Peyer's patch (tissue), 4 donors: ENCODE data around the gene NLK. TPM values are rescaled to one million over a fixed set of nuclear protein-coding genes. Genes with fewer than 3 reads are reported as not detected.

Experiments used
- DNase-seq, 3 donors: peaks; one replicate each; pipeline ENCODE4 v3.0.0-alpha.2; 2017 to 2019
- H3K27ac ChIP-seq, 4 donors: fragments of 200-600 bp; sonication (generic); one replicate each; pipeline ENCODE4 v1.5.1; 2016 to 2019
- H3K27me3 ChIP-seq, 2 donors: fragments of 200-600 bp; sonication (generic); one replicate each; pipeline ENCODE4 v1.5.1; 2019
- H3K36me3 ChIP-seq, 3 donors: fragments of 200-600 bp; sonication (generic); one replicate each; pipeline ENCODE4 v1.5.1; 2016 to 2019
- H3K4me1 ChIP-seq, 4 donors: fragments of 200-600 bp; sonication (generic); one replicate each; pipeline ENCODE4 v1.5.1; 2016 to 2019
- H3K4me3 ChIP-seq, 4 donors: fragments of 200-600 bp; sonication (generic); 1 replicate in 3 of 4; 2 replicates in 1 of 4; pipeline ENCODE4 v1.5.1; 2016 to 2019; ENCODE audit warnings: mild to moderate bottlenecking in 1 of 4
- H3K9me3 ChIP-seq, 4 donors: fragments of 200-600 bp; sonication (generic); one replicate each; pipeline ENCODE4 v1.5.1; 2016 to 2019; ENCODE audit warnings: mild to moderate bottlenecking in 1 of 4
- CTCF ChIP-seq, 6 experiments: fragments of 450-650 bp in 4 of 6; fragments of 200-600 bp in 2 of 6; sonication (generic) in 1 of 6; IDR thresholded peaks; one replicate each; pipeline ENCODE4 v1.5.1; 2017 to 2019; ENCODE audit warnings: antibody characterized with exemption in 6 of 6, mild to moderate bottlenecking in 3 of 6, moderate library complexity in 1 of 6
- POLR2A ChIP-seq, 2 donors: fragments of 450-650 bp; IDR thresholded peaks; one replicate each; pipeline ENCODE4 v1.5.1; 2017; ENCODE audit warnings: antibody characterized with exemption in 2 of 2, mild to moderate bottlenecking in 2 of 2, moderate library complexity in 2 of 2
- total RNA-seq, 4 donors: library from RNA; depleted of rRNA; stranded (reverse); fragments of >200 nt; gene quantifications; one replicate each; pipeline ENCODE4 v1.1.0, GENCODE V29; 2016

The NLK gene
- total RNA-seq = 10 to 100 TPM; 20.5 to 45.4 (median 27.1) TPM

- no peak for TF ChIP-seq POLR2A (IDR thresholded peaks at IDR 0.05)
- TF ChIP-seq CTCF (IDR thresholded peaks at IDR 0.05) = no peak
- peaks cover 0 to 35% (median 9%) of the 10 kb centered on the region in 4 donors for H3K4me1 ChIP-seq
- H3K27ac ChIP-seq = peak within 1 kb of the TSS; percentile 86 to 94 (median 92)
Observed at GRCh38 chr17:28042657-28042720, at the start of gene NLK. Gene NLK (plus strand): TSS chr17:28042677. CDS start chr17:28042874, 197 bp downstream.

DNA sequence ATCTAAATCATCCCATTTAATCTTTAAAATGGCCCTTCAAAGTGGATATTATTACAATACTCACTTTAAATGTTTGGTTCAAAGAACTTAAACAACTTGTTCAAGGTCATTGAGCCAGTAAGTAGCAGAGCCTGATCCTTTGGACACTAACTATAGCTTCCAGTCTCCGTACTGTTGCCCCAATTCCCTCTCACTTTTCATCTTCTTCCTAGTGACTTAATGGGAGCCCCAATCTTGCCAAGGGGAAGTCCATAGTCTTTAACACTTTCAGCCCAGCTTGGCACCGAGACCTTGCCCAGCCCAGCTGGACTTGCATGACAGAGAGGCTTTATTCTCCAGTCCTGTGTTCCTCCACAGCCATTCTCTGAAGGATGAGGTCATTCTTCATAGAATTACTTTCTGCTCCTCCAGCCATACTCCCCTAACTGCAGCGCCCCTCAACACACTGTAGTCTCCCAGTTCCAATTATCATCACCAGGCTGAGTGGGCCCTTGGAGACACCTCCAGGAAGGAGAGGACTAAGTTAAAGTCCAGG lies 49.2 kb upstream of the NLK start:
- TF ChIP-seq CTCF (IDR thresholded peaks at IDR 0.05) (no peak), POLR2A (IDR thresholded peaks at IDR 0.05) (no peak)
- Histone ChIP-seq H3K9me3 (no peaks in the 10 kb centered on the region), H3K4me1 (no peaks in the 10 kb centered on the region), H3K27ac (no peak overlapping the region), H3K4me3 (no peak overlapping the region), H3K36me3 (no peaks in the 10 kb centered on the region), H3K27me3 (no peaks in the 10 kb centered on the region)
- no peak for DNase-seq

More at GRCh38 chr17:28042657-28042720, at the start of gene NLK:
- Histone ChIP-seq H3K27me3 (no peaks in the 10 kb centered on the region), H3K4me3 (peak within 1 kb of the TSS; percentile 78 to 94 (median 90)), H3K9me3 (no peaks in the 10 kb centered on the region), H3K36me3 (no peaks in the 10 kb centered on the region)
- no peak for DNase-seq

- no peak for DNase-seq
- Histone ChIP-seq H3K9me3 (no peaks in the 10 kb centered on the region), H3K4me3 (no peak overlapping the region), H3K4me1 (no peaks in the 10 kb centered on the region), H3K36me3 (no peaks in the 10 kb centered on the region), H3K27ac (no peak overlapping the region), H3K27me3 (no peaks in the 10 kb centered on the region)
- no peak for TF ChIP-seq POLR2A (IDR thresholded peaks at IDR 0.05)
- no peak for TF ChIP-seq CTCF (IDR thresholded peaks at IDR 0.05)
Observed at GRCh38 chr17:27993723-27994310, 48.7 kb upstream of the NLK start.

- no peaks in the 10 kb centered on the region for H3K36me3 ChIP-seq
- no peaks in the 10 kb centered on the region for H3K9me3 ChIP-seq
- no peaks in the 10 kb centered on the region for H3K27me3 ChIP-seq
- no peaks in the 10 kb centered on the region for H3K4me1 ChIP-seq
- TF ChIP-seq POLR2A (IDR thresholded peaks at IDR 0.05) = no peak
- TF ChIP-seq CTCF (IDR thresholded peaks at IDR 0.05) = no peak
- H3K27ac ChIP-seq = no peak overlapping the region
- H3K4me3 ChIP-seq = no peak overlapping the region
- no peak for DNase-seq
Observed at GRCh38 chr17:27994586-27994985, 47.9 kb upstream of the NLK start.

DNA sequence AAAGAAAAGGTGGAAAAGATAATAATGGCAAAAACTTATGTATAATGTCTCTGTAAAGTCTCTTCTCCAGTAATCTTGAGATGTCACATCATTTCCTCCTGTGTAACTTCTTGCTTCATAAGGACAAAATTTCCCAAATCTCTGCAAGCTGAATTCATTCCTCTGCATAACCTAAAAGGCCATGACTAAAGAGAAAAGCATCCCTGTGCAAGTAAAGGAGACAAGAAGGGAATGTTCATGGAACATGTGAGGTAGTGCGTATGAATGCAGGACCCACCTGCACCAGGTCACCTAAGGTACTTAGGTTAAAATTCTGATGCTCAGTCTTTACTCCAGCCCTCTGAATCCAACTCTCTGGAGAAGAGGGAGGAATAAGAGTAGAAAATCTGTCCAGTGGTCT lies 46.9 kb upstream of the NLK start:
- Histone ChIP-seq H3K9me3 (no peaks in the 10 kb centered on the region), H3K36me3 (no peaks in the 10 kb centered on the region), H3K4me1 (no peaks in the 10 kb centered on the region), H3K27ac (no peak overlapping the region), H3K4me3 (no peak overlapping the region), H3K27me3 (no peaks in the 10 kb centered on the region)
- no peak for DNase-seq
- TF ChIP-seq CTCF (IDR thresholded peaks at IDR 0.05) (no peak), POLR2A (IDR thresholded peaks at IDR 0.05) (no peak)
